ENCODE data around the gene PLA2G4F.

Gene PLA2G4F

GRCh38 chr15:42148808-42149492 is 7.5 kb downstream of the PLA2G4F start:
- DNase-seq (ENCODE audit: low read depth, low spot score): no peak

- no peak for DNase-seq (ENCODE audit: low read depth, low spot score)
These were observed 9.1 kb downstream of the PLA2G4F start for GRCh38 chr15:42147431-42147735.

- DNase-seq (ENCODE audit: low read depth, low spot score): no peak
These were observed 9.6 kb downstream of the PLA2G4F start for GRCh38 chr15:42146551-42147430.

- DNase-seq (ENCODE audit: low read depth, low spot score): no peak
These were observed 10.6 kb downstream of the PLA2G4F start for GRCh38 chr15:42145546-42146455.

GRCh38 chr15:42144841-42145375 is 11.5 kb downstream of the PLA2G4F start:
- DNase-seq (ENCODE audit: low read depth, low spot score): no peak

GRCh38 chr15:42143866-42144625 is 12.4 kb downstream of the PLA2G4F start:
- no peak for DNase-seq (ENCODE audit: low read depth, low spot score)

- no peak for DNase-seq (ENCODE audit: low read depth, low spot score)
These were observed 13.1 kb downstream of the PLA2G4F start for GRCh38 chr15:42143356-42143755.

- no peak for DNase-seq (ENCODE audit: low read depth, low spot score)
These were observed 14.4 kb downstream of the PLA2G4F start for GRCh38 chr15:42141795-42142667.

GRCh38 chr15:42141246-42141645 is 15.2 kb downstream of the PLA2G4F start:
- DNase-seq (ENCODE audit: low read depth, low spot score): no peak

GRCh38 chr15:42140383-42141070 is 15.9 kb downstream of the PLA2G4F start:
- DNase-seq (ENCODE audit: low read depth, low spot score): no peak

- no peak for DNase-seq (ENCODE audit: low read depth, low spot score)
These were observed 16.8 kb downstream of the PLA2G4F start for GRCh38 chr15:42139596-42139995.

GRCh38 chr15:42138968-42139386 is 17.5 kb downstream of the PLA2G4F start:
- no peak for DNase-seq (ENCODE audit: low read depth, low spot score)

- no peak for DNase-seq (ENCODE audit: low read depth, low spot score)
These were observed 18.0 kb downstream of the PLA2G4F start for GRCh38 chr15:42138411-42138810.

GRCh38 chr15:42137461-42138261 is 18.8 kb downstream of the PLA2G4F start:
- DNase-seq (ENCODE audit: low read depth, low spot score): no peak

GRCh38 chr15:42136513-42136912 is 19.9 kb downstream of the PLA2G4F start:
- no peak for DNase-seq (ENCODE audit: low read depth, low spot score)

GRCh38 chr15:42135351-42135750 is 21.1 kb downstream of the PLA2G4F start:
- DNase-seq (ENCODE audit: low read depth, low spot score): no peak

GRCh38 chr15:42134617-42135245 is 21.7 kb downstream of the PLA2G4F start:
- no peak for DNase-seq (ENCODE audit: low read depth, low spot score)

- no peak for DNase-seq (ENCODE audit: low read depth, low spot score)
These were observed 22.4 kb downstream of the PLA2G4F start for GRCh38 chr15:42133886-42134502.
